SH-SY5Y (cell line): ENCODE results near the gene FREM1.

ENCODE experiments used
- GATA2 ChIP-seq: IDR thresholded peaks from 2 replicates; pipeline ENCODE4 v1.6.1; 2011; ENCODE audit warnings: mild to moderate bottlenecking, low read depth, low read length
- GATA3 ChIP-seq: IDR thresholded peaks from 2 replicates; pipeline ENCODE4 v1.6.1; 2011; ENCODE audit warnings: low read depth, mild to moderate bottlenecking, low read length, moderate library complexity

DNA sequence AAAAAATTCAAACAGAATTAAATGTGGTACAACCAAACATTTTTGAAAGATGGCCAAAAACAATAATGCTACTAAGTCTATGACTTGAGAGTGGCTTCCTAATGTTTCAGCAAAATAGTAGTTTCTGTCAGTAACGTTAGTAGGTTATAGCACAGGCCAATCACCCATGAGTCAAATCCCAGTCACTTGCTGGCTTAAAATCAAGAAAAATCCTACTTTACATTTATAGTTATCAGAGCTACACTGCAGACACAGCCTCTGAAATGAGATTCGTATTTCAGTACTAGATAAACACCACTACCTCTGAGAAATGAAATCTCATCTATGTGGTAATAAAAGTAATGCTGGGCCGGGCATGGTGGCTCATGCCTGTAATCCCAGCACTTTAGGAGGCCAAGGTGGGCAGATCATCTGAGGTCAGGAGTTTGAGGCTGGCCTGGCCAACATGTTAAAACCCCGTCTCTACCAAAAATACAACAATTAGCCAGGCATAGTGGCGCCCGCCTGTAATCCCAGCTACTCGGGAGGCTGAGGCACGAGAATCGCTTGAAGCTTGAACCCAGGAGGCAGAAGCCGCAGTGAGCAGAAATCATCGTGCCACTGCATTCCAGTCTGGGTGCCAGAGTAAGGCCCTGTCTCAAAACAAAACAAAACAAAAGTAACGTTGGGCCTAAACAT lies 223.0 kb downstream of the FREM1 start:
- no peak for TF ChIP-seq GATA2
- TF ChIP-seq GATA3, result no peak
